H1 (cell line): Measurements from ENCODE around the gene TRPV6. TPM values are rescaled to one million over a fixed set of nuclear protein-coding genes. Genes with fewer than 3 reads are reported as not detected.

Source experiments
- CTCF ChIA-PET: fragments of 300-600 bp; sonication (Branson Sonifier 250); formaldehyde crosslinking; loops from one replicate; lab custom pipeline; 2021; ENCODE audit not compliant: partially characterized antibody; lab: Charles Lee
- POLR2A ChIA-PET: fragments of 300-600 bp; sonication (Branson Sonifier 250); formaldehyde crosslinking; loops from one replicate; lab custom pipeline; 2021; ENCODE audit warnings: inconsistent platforms; ENCODE audit not compliant: partially characterized antibody; lab: Charles Lee
- DNase-seq, 2 experiments: peaks; one replicate each; pipeline versions ENCODE4 v3.0.0 to v3.0.0-alpha.2; 2010 to 2022; ENCODE audit warnings: low spot score in 2 of 2, low read depth in 1 of 2, mixed read lengths in 1 of 2
- FAIRE-seq: peaks from 2 replicates; lab custom pipeline; 2011; peaks lifted over from hg19 to GRCh38; lab: Jason Lieb, UNC
- H2AFZ ChIP-seq: 2 replicates; pipeline ENCODE4 v1.8.1; 2012; ENCODE audit warnings: low read length, inconsistent platforms
- H2AK5ac ChIP-seq: 2 replicates; pipeline ENCODE4 v1.6.1; 2013; ENCODE audit warnings: low read depth, low read length
- H2BK120ac ChIP-seq: replicated peaks from 2 replicates; pipeline ENCODE3; 2013; ENCODE audit warnings: low read depth, low read length, inconsistent platforms
- H2BK12ac ChIP-seq: 2 replicates; pipeline ENCODE4 v1.6.1; 2013; ENCODE audit warnings: low read depth, low read length
- H2BK15ac ChIP-seq: 2 replicates; pipeline ENCODE4 v1.6.1; 2013; ENCODE audit warnings: low read length
- H2BK20ac ChIP-seq: 2 replicates; pipeline ENCODE4 v1.6.1; 2013; ENCODE audit warnings: low read length
- H2BK5ac ChIP-seq: 2 replicates; pipeline ENCODE4 v1.6.1; 2013; ENCODE audit warnings: low read depth, low read length
- H3K14ac ChIP-seq: 2 replicates; pipeline ENCODE4 v1.6.1; 2013; ENCODE audit warnings: inconsistent platforms; ENCODE audit not compliant: insufficient read length
- H3K18ac ChIP-seq: 2 replicates; pipeline ENCODE4 v1.6.1; 2013; ENCODE audit warnings: low read length; ENCODE audit errors: extremely low read depth
- H3K23ac ChIP-seq: 2 replicates; pipeline ENCODE4 v1.6.1; 2013; ENCODE audit warnings: inconsistent platforms; ENCODE audit not compliant: insufficient read length
- H3K23me2 ChIP-seq: 2 replicates; pipeline ENCODE4 v1.6.1; 2013; ENCODE audit warnings: low read depth, low read length
- H3K27ac ChIP-seq: 2 replicates; pipeline ENCODE4 v1.6.1; 2011; ENCODE audit warnings: low read depth, low read length, inconsistent platforms
- H3K27me3 ChIP-seq, 4 experiments: replicated peaks in 1 of 4; 1 replicate in 1 of 4; 2 replicates in 3 of 4; pipeline versions ENCODE4 v1.6.1 to v1.8.1; 2011 to 2013; ENCODE audit warnings: low read length in 3 of 4, mild to moderate bottlenecking in 3 of 4, inconsistent platforms in 2 of 4, mixed read lengths in 2 of 4, moderate library complexity in 1 of 4; ENCODE audit not compliant: control insufficient read depth in 3 of 4, insufficient read depth in 3 of 4; ENCODE audit errors: extremely low read depth in 1 of 4
- H3K36me3 ChIP-seq, 4 experiments: 2 replicates each; pipeline versions ENCODE4 v1.6.1 to v1.8.1; 2011 to 2013; ENCODE audit warnings: mild to moderate bottlenecking in 4 of 4, low read length in 3 of 4, moderate library complexity in 2 of 4, control low read depth in 1 of 4, inconsistent platforms in 1 of 4; ENCODE audit not compliant: insufficient read depth in 4 of 4, control insufficient read depth in 2 of 4
- H3K4ac ChIP-seq: replicated peaks from 2 replicates; pipeline ENCODE3; 2013; ENCODE audit warnings: low read length, low read depth, mixed read lengths, inconsistent platforms; ENCODE audit not compliant: insufficient read length
- H3K4me1 ChIP-seq, 4 experiments: replicated peaks in 1 of 4; 1 replicate in 1 of 4; 2 replicates in 3 of 4; pipeline versions ENCODE4 v1.6.1 to v1.8.1; 2011 to 2013; ENCODE audit warnings: low read length in 3 of 4, inconsistent platforms in 2 of 4, mixed read lengths in 1 of 4; ENCODE audit not compliant: insufficient read depth in 4 of 4, control insufficient read depth in 3 of 4
- H3K4me2 ChIP-seq, 2 experiments: 2 replicates each; pipeline versions ENCODE4 v1.6.1 to v1.8.1; 2011 to 2013; ENCODE audit warnings: low read depth in 2 of 2, low read length in 2 of 2, control low read depth in 1 of 2, inconsistent platforms in 1 of 2, mild to moderate bottlenecking in 1 of 2; ENCODE audit not compliant: insufficient read depth in 1 of 2
- H3K4me3 ChIP-seq, 4 experiments: fragments of 200-600, 300-600 bp in 1 of 4; sonication (generic), shearing (Covaris generic), sonication (Bioruptor Twin) in 1 of 4; 2 replicates each; pipeline versions ENCODE4 v1.5.1 to v1.8.1; 2011 to 2016; ENCODE audit warnings: low read length in 4 of 4, low read depth in 3 of 4, control low read depth in 2 of 4, inconsistent platforms in 2 of 4, mild to moderate bottlenecking in 2 of 4, mixed read lengths in 1 of 4, moderate library complexity in 1 of 4; ENCODE audit not compliant: insufficient read depth in 2 of 4; ENCODE audit errors: extremely low read depth in 1 of 4
- H3K56ac ChIP-seq: replicated peaks from 2 replicates; pipeline ENCODE3; 2013; ENCODE audit warnings: low read depth, mild to moderate bottlenecking, mixed read lengths, low read length, inconsistent platforms; ENCODE audit not compliant: insufficient read length
- H3K79me1 ChIP-seq: 2 replicates; pipeline ENCODE4 v1.6.1; 2013; ENCODE audit warnings: low read depth, low read length, control low read depth
- H3K79me2 ChIP-seq, 2 experiments: 2 replicates each; pipeline versions ENCODE4 v1.6.1 to v1.8.1; 2012 to 2013; ENCODE audit warnings: low read length in 2 of 2, mild to moderate bottlenecking in 2 of 2, inconsistent platforms in 1 of 2; ENCODE audit not compliant: insufficient read depth in 2 of 2, control insufficient read depth in 1 of 2
- H3K9ac ChIP-seq, 4 experiments: replicated peaks in 1 of 4; 1 replicate in 1 of 4; 2 replicates in 3 of 4; pipeline versions ENCODE4 v1.6.1 to v1.8.1; 2011 to 2013; ENCODE audit warnings: low read depth in 3 of 4, low read length in 3 of 4, control low read depth in 2 of 4, mild to moderate bottlenecking in 2 of 4, moderate library complexity in 2 of 4, inconsistent platforms in 1 of 4; ENCODE audit errors: extremely low read depth in 1 of 4
- H3K9me3 ChIP-seq, 2 experiments: 2 replicates each; pipeline versions ENCODE4 v1.6.1 to v1.8.1; 2012 to 2013; ENCODE audit warnings: mild to moderate bottlenecking in 2 of 2, moderate library complexity in 2 of 2, control low read depth in 1 of 2, inconsistent platforms in 1 of 2, low read depth in 1 of 2, low read length in 1 of 2, mixed read lengths in 1 of 2; ENCODE audit not compliant: insufficient read depth in 2 of 2
- H4K20me1 ChIP-seq, 2 experiments: replicated peaks in 1 of 2; 2 replicates each; pipeline versions ENCODE3 to v1.8.1; 2011 to 2013; ENCODE audit warnings: inconsistent platforms in 2 of 2, low read length in 2 of 2, mild to moderate bottlenecking in 1 of 2; ENCODE audit not compliant: insufficient read depth in 2 of 2, control insufficient read depth in 1 of 2
- H4K5ac ChIP-seq: 2 replicates; pipeline ENCODE4 v1.6.1; 2013; ENCODE audit warnings: low read length, low read depth, mixed read lengths, inconsistent platforms; ENCODE audit not compliant: insufficient read length
- H4K8ac ChIP-seq: 2 replicates; pipeline ENCODE4 v1.8.0; 2013; ENCODE audit warnings: mild to moderate bottlenecking, moderate library complexity, low read length, inconsistent platforms; ENCODE audit not compliant: insufficient read depth; ENCODE audit errors: extremely low read depth
- H4K91ac ChIP-seq: replicated peaks from 2 replicates; pipeline ENCODE3; 2013; ENCODE audit warnings: low read length, mixed read lengths, inconsistent platforms; ENCODE audit not compliant: insufficient read length
- BACH1 ChIP-seq: IDR thresholded peaks from 2 replicates; pipeline ENCODE4 v1.6.1; 2012; ENCODE audit warnings: low read length, improper control_type of control experiment
- CTCF ChIP-seq, 3 experiments: IDR thresholded peaks; 1 replicate in 2 of 3; 2 replicates in 1 of 3; pipeline versions ENCODE4 v1.5.1 to v1.6.1; 2011; ENCODE audit warnings: low read length in 3 of 3, mild to moderate bottlenecking in 3 of 3, inconsistent platforms in 2 of 3, low read depth in 1 of 3, moderate library complexity in 1 of 3; ENCODE audit not compliant: insufficient read depth in 1 of 3; ENCODE audit errors: control extremely low read depth in 1 of 3
- E2F6 ChIP-seq: IDR thresholded peaks from 2 replicates; pipeline ENCODE4 v1.6.1; 2012; ENCODE audit warnings: inconsistent platforms
- MAX ChIP-seq: IDR thresholded peaks from 2 replicates; pipeline ENCODE4 v1.6.1; 2012; ENCODE audit warnings: inconsistent platforms
- RAD21 ChIP-seq, 2 experiments: IDR thresholded peaks in 1 of 2; conservative IDR thresholded peaks in 1 of 2; 2 replicates each; pipeline ENCODE4 v1.6.1; 2011; ENCODE audit warnings: low read depth in 2 of 2, low read length in 2 of 2, improper control_type of control experiment in 1 of 2, inconsistent platforms in 1 of 2, mild to moderate bottlenecking in 1 of 2, moderate library complexity in 1 of 2
- WGBS, 2 experiments: shearing (Covaris generic) in 1 of 2; methylation state at CpG; one replicate each; pipeline versions ENCODE4 v1.1.6 to v1.1.7; 2013 to 2015; ENCODE audit warnings: low lambda C conversion rate in 2 of 2, mixed read lengths in 2 of 2, inconsistent platforms in 1 of 2, low coverage in 1 of 2, missing lambda C conversion rate in 1 of 2; ENCODE audit not compliant: insufficient replicate concordance in 2 of 2, insufficient coverage in 1 of 2, insufficient read length in 1 of 2; ENCODE audit errors: extremely low coverage in 1 of 2, missing lambda C conversion rate in 1 of 2; 5-methylcytosine and 5-hydroxymethylcytosine counted together
- polyA plus RNA-seq, 7 experiments: library from polyadenylated mRNA; depleted of rRNA in 3 of 7; stranded (reverse) in 5 of 7; unstranded in 2 of 7; fragments of >200 nt in 5 of 7; fragments of 200-250 nt in 2 of 7; gene quantifications; 1 replicate in 5 of 7; 2 replicates in 1 of 7; 4 replicates in 1 of 7; pipeline versions ENCODE4 v1.2.1 to v1.2.3, GENCODE V29; 2011 to 2013; ENCODE audit warnings: missing spikeins in 2 of 7, mixed read lengths in 2 of 7
- total RNA-seq: library from RNA; stranded (reverse); fragmentation: NEBNext Ultra II Directional; extraction: Animal tissue kit (Norgen Biotek cat#: 25700); gene quantifications from 2 replicates; pipeline ENCODE4 v1.2.1, GENCODE V29; 2021

Gene TRPV6
- total and polyA plus RNA-seq, 2 of the 8 experiments (the other 6 are each of a cell fraction or from before 2014, with no cell fraction given) = 0.52 to 1.1 TPM

GRCh38 chr7:142873281-142873784 is 12.2 kb downstream of the TRPV6 start:
- H2BK12ac ChIP-seq = no peak overlapping the region
- no peak overlapping the region for H3K23ac ChIP-seq
- ChIA-PET CTCF (interaction anchor here (0.5 to 13.9 kb wide), 71 partner anchors 8 to 569 kb away, joined by 3 to 332 read pairs (median 4); partner anchors contain the start of genes EPHB6, KEL, LLCFC1 and TRPV5), POLR2A (interaction anchor here (0.7 to 1.0 kb wide), 2 partner anchors 9 to 18 kb away, joined by 3 to 4 read pairs; no protein-coding TSS in a partner anchor)
- 76% methylated on average over 11 of the region's 11 CpGs; no CpG with 5 or more reads in 1 of the 2 experiments for WGBS, 2 experiments
- H3K18ac ChIP-seq = no peak overlapping the region
- no peak overlapping the region for H3K4ac ChIP-seq
- H3K79me1 ChIP-seq = no peaks in the 10 kb centered on the region; the same call in 1 of the 2 replicates
- no peak overlapping the region for H2BK20ac ChIP-seq
- no peaks in the 10 kb centered on the region for H4K20me1 ChIP-seq
- no peak overlapping the region for H3K27ac ChIP-seq
- H2BK15ac ChIP-seq = no peak overlapping the region
- DNase-seq (peak in 1 of 2 experiments; percentile 84), FAIRE-seq (peak; percentile 73)
- H2AK5ac ChIP-seq = no peak overlapping the region
- H3K4me1 ChIP-seq = no peaks in the 10 kb centered on the region; a peak in 1 of 7 replicates
- H3K9me3 ChIP-seq = no peaks in the 10 kb centered on the region
- H3K79me2 ChIP-seq = no peaks in the 10 kb centered on the region
- H3K4me2 ChIP-seq = no peak overlapping the region
- no peak overlapping the region for H2BK120ac ChIP-seq
- TF ChIP-seq BACH1 (no peak), E2F6 (0 out of 2 replicates have a peak, but pooled peaks have one; percentile 36), MAX (peak; percentile 63), CTCF (IDR thresholded peaks at IDR 0.05; ENCODE audit: control extremely low read depth in 1 of 3, insufficient read depth in 1 of 3, low read depth in 1 of 3, low read length in 3 of 3) (peak; percentile 83 to 94 (median 90)), RAD21 (IDR thresholded peaks at IDR 0.05 in 1 of 2, conservative IDR thresholded peaks at IDR 0.05 in 1 of 2; ENCODE audit: low read depth in 2 of 2, low read length in 2 of 2) (peak; percentile 54 to 63)
- no peaks in the 10 kb centered on the region for H3K23me2 ChIP-seq
- H4K5ac ChIP-seq = no peak overlapping the region
- H2AFZ ChIP-seq = no peak overlapping the region
- peak overlapping the region; percentile 28; the same call in 1 of the 2 replicates for H4K8ac ChIP-seq
- H3K36me3 ChIP-seq = no peaks in the 10 kb centered on the region
- H3K9ac ChIP-seq = no peak overlapping the region
- no peak overlapping the region for H2BK5ac ChIP-seq
- no peak overlapping the region for H3K4me3 ChIP-seq
- H4K91ac ChIP-seq = no peak overlapping the region
- H3K14ac ChIP-seq = no peak overlapping the region
- no peaks in the 10 kb centered on the region; a peak in 1 of 7 replicates for H3K27me3 ChIP-seq
- H3K56ac ChIP-seq = no peak overlapping the region
